NCI-H2029 (cell line): ENCODE data around the gene ACBD3.
"Not testable (repeated sequence)": the region's sequence is repeated elsewhere in the genome, so short reads cannot be mapped to it uniquely, and the experiment has no call there.

Source experiments
- DNase-seq: peaks from one replicate; lab custom pipeline; 2025; lab: John Stamatoyannopoulos, UW

ACBD3 gene

GRCh38 chr1:226186124-226187018, at the start of gene ACBD3:
Gene ACBD3 (minus strand): TSS chr1:226186741. CDS start chr1:226186675, 66 bp downstream.
- peak; percentile 80 for DNase-seq

GRCh38 chr1:226233806-226234205, 47.3 kb upstream of the ACBD3 start:
- no peak for DNase-seq

GRCh38 chr1:226233293-226233692, 46.8 kb upstream of the ACBD3 start:
- DNase-seq = no peak

GRCh38 chr1:226226601-226227000, 40.1 kb upstream of the ACBD3 start:
- DNase-seq = no peak

GRCh38 chr1:226223786-226224244, 37.3 kb upstream of the ACBD3 start:
- no peak for DNase-seq

- DNase-seq = no peak
Measured at GRCh38 chr1:226223157-226223785, 36.7 kb upstream of the ACBD3 start, which contains the start of gene MIXL1. Gene MIXL1 (plus strand): TSS chr1:226223664. CDS start chr1:226223682, 18 bp downstream.

- DNase-seq = no peak
Measured at GRCh38 chr1:226222686-226223085, 36.1 kb upstream of the ACBD3 start.

GRCh38 chr1:226220473-226221189, 34.1 kb upstream of the ACBD3 start:
- DNase-seq = no peak

- DNase-seq = no peak
Measured at GRCh38 chr1:226217273-226217672, 30.7 kb upstream of the ACBD3 start.

- no peak for DNase-seq
Measured at GRCh38 chr1:226216056-226216455, 29.5 kb upstream of the ACBD3 start.

GRCh38 chr1:226215239-226215638, 28.7 kb upstream of the ACBD3 start:
- DNase-seq = no peak

- DNase-seq = no peak
Measured at GRCh38 chr1:226212545-226212944, 26.0 kb upstream of the ACBD3 start.

- DNase-seq = no peak
Measured at GRCh38 chr1:226211181-226211821, 24.8 kb upstream of the ACBD3 start.

GRCh38 chr1:226210571-226211176, 24.1 kb upstream of the ACBD3 start:
- DNase-seq = no peak

GRCh38 chr1:226209307-226210059, 22.9 kb upstream of the ACBD3 start:
- no peak for DNase-seq

- DNase-seq = no peak
Measured at GRCh38 chr1:226207048-226207447, 20.5 kb upstream of the ACBD3 start.

- no peak for DNase-seq
Measured at GRCh38 chr1:226204198-226204597, 17.7 kb upstream of the ACBD3 start.

- DNase-seq = no peak
Measured at GRCh38 chr1:226203655-226204054, 17.1 kb upstream of the ACBD3 start.

GRCh38 chr1:226203240-226203639, 16.7 kb upstream of the ACBD3 start:
- no peak for DNase-seq

- DNase-seq = not testable (repeated sequence)
Measured at GRCh38 chr1:226202666-226203065, 16.1 kb upstream of the ACBD3 start.

- DNase-seq = no peak
Measured at GRCh38 chr1:226202246-226202645, 15.7 kb upstream of the ACBD3 start.
